Panc1 (cell line): ENCODE data around the gene CDRT15. TPM values are rescaled to one million over a fixed set of nuclear protein-coding genes. Genes with fewer than 3 reads are reported as not detected.
"Not testable (repeated sequence)": the region's sequence is repeated elsewhere in the genome, so short reads cannot be mapped to it uniquely, and the experiment has no call there.

Source experiments
- ATAC-seq: fragments of 200-7000 bp; cut with Tn5 transposase; 2 replicates; pipeline ENCODE4 v1.9.1; 2020; ENCODE audit warnings: mild to moderate bottlenecking, moderate library complexity
- BruUV-seq: library from RNA; stranded (reverse); fragments of 400-500 nt; replicated peaks from 2 replicates; lab custom pipeline; 2021; lab: Mats Ljungman, UMichigan
- CTCF ChIA-PET: fragments of 300-600 bp; sonication (Branson Sonifier 250); formaldehyde crosslinking; loops from one replicate; lab custom pipeline; 2022; ENCODE audit warnings: antibody characterized with exemption; lab: Charles Lee
- POLR2A ChIA-PET: fragments of 300-600 bp; sonication (Branson Sonifier 250); formaldehyde crosslinking; loops from one replicate; lab custom pipeline; 2022; ENCODE audit warnings: antibody characterized with exemption; lab: Charles Lee
- DNase-seq: peaks from one replicate; pipeline ENCODE4 v3.0.0-alpha.2; 2010; ENCODE audit warnings: low read depth, low spot score
- H3K27ac ChIP-seq: 2 replicates; pipeline ENCODE4 v1.5.1; 2011; ENCODE audit warnings: mild to moderate bottlenecking, low read length, inconsistent platforms
- H3K27me3 ChIP-seq: fragments of 200-500 bp; sonication (Bioruptor generic); 2 replicates; pipeline ENCODE4 v1.6.0; 2014; ENCODE audit warnings: low read length, inconsistent platforms; ENCODE audit not compliant: control insufficient read depth, insufficient read depth
- H3K36me3 ChIP-seq: fragments of 200-500 bp; sonication (Bioruptor generic); 2 replicates; pipeline ENCODE4 v1.5.1; 2014; ENCODE audit warnings: inconsistent platforms, mild to moderate bottlenecking, low read length, moderate library complexity; ENCODE audit not compliant: control insufficient read depth, insufficient read depth
- H3K4me1 ChIP-seq: 2 replicates; pipeline ENCODE4 v1.5.1; 2011; ENCODE audit warnings: inconsistent platforms, mild to moderate bottlenecking, low read length, moderate library complexity; ENCODE audit not compliant: control insufficient read depth, insufficient read depth
- H3K4me3 ChIP-seq, 2 experiments: 2 replicates each; pipeline ENCODE4 v1.5.1; 2011 to 2012; ENCODE audit warnings: low read depth in 2 of 2, low read length in 2 of 2, mild to moderate bottlenecking in 2 of 2, inconsistent platforms in 1 of 2, moderate library complexity in 1 of 2
- H3K9me3 ChIP-seq: fragments of 200-500 bp; sonication (Bioruptor generic); 2 replicates; pipeline ENCODE4 v1.5.1; 2014; ENCODE audit warnings: low read depth, mild to moderate bottlenecking, inconsistent platforms, low read length, moderate library complexity; ENCODE audit not compliant: control insufficient read depth, insufficient read depth
- CTCF ChIP-seq: fragments of 450-650 bp; IDR thresholded peaks from 2 replicates; pipeline ENCODE4 v1.5.1; 2017; ENCODE audit warnings: mild to moderate bottlenecking
- POLR2AphosphoS5 ChIP-seq: IDR thresholded peaks from 2 replicates; pipeline ENCODE4 v1.6.1; 2012; ENCODE audit warnings: mild to moderate bottlenecking, low read depth, low read length, moderate library complexity
- REST ChIP-seq, 2 experiments: IDR thresholded peaks; 2 replicates each; pipeline ENCODE4 v1.6.1; 2011 to 2012; ENCODE audit warnings: low read depth in 2 of 2, control low read depth in 1 of 2, low read length in 1 of 2, mild to moderate bottlenecking in 1 of 2, moderate library complexity in 1 of 2; ENCODE audit not compliant: insufficient read depth in 1 of 2
- SIN3A ChIP-seq: IDR thresholded peaks from 2 replicates; pipeline ENCODE4 v1.6.1; 2012; ENCODE audit warnings: low read depth, mild to moderate bottlenecking, low read length, moderate library complexity, borderline replicate concordance; ENCODE audit not compliant: insufficient read depth
- TCF7L2 ChIP-seq: IDR thresholded peaks from 2 replicates; pipeline ENCODE4 v1.6.1; 2011; ENCODE audit warnings: mild to moderate bottlenecking, low read depth, low read length, inconsistent platforms
- in situ Hi-C: cut with HindIII; loops from 2 replicates; pipeline ENCODE4 v1.10.0; 2016; ENCODE audit warnings: low sequenced_read_pairs, low pct_unique_long_range_greater_than_20kb
- intact Hi-C: fragments of 100-400 bp; cut with micrococcal nuclease; formaldehyde crosslinking; loops from one replicate; pipeline ENCODE4 v1.10.0; 2022; ENCODE audit not compliant: unreplicated experiment
- total RNA-seq: library from RNA; stranded (reverse); gene quantifications from one replicate; pipeline ENCODE4 v1.2.1, GENCODE V29; 2021; ENCODE audit not compliant: unreplicated experiment

Gene CDRT15
- total RNA-seq, 1 experiment from 2014 or later, result not detected

- ATAC-seq, result no peak
- BruUV-seq, result no TSS peak
- in situ Hi-C loops, result no loop called here
- Histone ChIP-seq H3K36me3 (no peaks in the 10 kb centered on the region), H3K4me1 (no peaks in the 10 kb centered on the region), H3K9me3 (no peaks in the 10 kb centered on the region), H3K27ac (no peak overlapping the region), H3K4me3 (no peak overlapping the region), H3K27me3 (no peaks in the 10 kb centered on the region)
- intact Hi-C loops, result no loop called here
- CTCF ChIA-PET, result no interaction called here
- no peak for DNase-seq
- POLR2A ChIA-PET, result no interaction called here
- TF ChIP-seq CTCF, result no peak
- TF ChIP-seq SIN3A, result no peak
- no peak for TF ChIP-seq REST (IDR thresholded peaks at IDR 0.05; ENCODE audit: insufficient read depth in 1 of 2, low read depth in 2 of 2, low read length in 1 of 2)
- TF ChIP-seq POLR2AphosphoS5, result no peak
- no peak for TF ChIP-seq TCF7L2
These were observed 39.6 kb downstream of the CDRT15 start for GRCh38 chr17:14197057-14197456.

GRCh38 chr17:14196377-14196997 lies 40.2 kb downstream of the CDRT15 start:
- POLR2A ChIA-PET, result no interaction called here
- CTCF ChIA-PET, result no interaction called here
- no peaks in the 10 kb centered on the region for H3K36me3 ChIP-seq
- no TSS peak for BruUV-seq
- TF ChIP-seq CTCF (peak; percentile 30; the same call in 1 of the 2 replicates), POLR2AphosphoS5 (no peak)
- H3K4me1 ChIP-seq, result no peaks in the 10 kb centered on the region
- no peaks in the 10 kb centered on the region for H3K9me3 ChIP-seq
- in situ Hi-C loops, result no loop called here
- DNase-seq (no peak), ATAC-seq (no peak)
- no peak overlapping the region for H3K27ac ChIP-seq
- no peaks in the 10 kb centered on the region for H3K27me3 ChIP-seq
- no peak overlapping the region for H3K4me3 ChIP-seq
- intact Hi-C loops, result no loop called here

DNA sequence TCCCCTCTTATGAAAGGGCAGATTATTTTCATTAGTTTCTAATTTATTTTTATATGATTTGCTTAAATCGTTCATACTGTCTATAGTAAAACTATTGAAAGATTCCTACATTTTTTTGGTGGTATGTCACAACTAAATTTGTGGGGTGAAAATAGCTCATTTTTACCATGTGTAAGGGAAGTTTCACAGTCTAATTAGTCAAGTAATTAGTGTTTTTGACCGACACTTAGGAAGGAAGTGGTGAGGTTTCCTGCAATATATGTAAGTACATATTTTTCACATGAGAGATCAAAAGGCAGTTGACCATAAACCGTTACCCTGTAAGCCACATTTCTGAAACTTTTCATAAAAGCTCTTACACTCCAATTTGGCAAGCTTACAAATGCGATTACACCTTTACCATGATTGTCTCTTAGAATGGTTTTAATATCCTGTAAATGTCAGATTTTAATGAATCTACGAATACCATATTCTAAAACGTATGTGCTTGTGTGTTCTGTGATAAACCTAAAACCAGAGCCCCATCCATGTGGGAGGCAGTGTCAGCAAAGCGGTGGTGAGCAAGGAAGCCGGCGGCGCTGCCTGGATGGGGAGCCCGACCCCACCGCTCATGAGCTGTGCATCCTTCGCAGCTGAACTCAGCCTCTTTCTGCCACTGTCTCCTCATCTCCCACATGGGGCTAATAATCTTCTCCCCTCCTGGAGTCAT lies 43.9 kb downstream of the CDRT15 start:
- POLR2A ChIA-PET, H3K4me3 ChIP-seq, H3K36me3 ChIP-seq, intact Hi-C loops, in situ Hi-C loops, DNase-seq, H3K27me3 ChIP-seq, H3K27ac ChIP-seq, ATAC-seq, BruUV-seq, H3K4me1 ChIP-seq, H3K9me3 ChIP-seq, CTCF ChIA-PET: not testable (repeated sequence)

DNA sequence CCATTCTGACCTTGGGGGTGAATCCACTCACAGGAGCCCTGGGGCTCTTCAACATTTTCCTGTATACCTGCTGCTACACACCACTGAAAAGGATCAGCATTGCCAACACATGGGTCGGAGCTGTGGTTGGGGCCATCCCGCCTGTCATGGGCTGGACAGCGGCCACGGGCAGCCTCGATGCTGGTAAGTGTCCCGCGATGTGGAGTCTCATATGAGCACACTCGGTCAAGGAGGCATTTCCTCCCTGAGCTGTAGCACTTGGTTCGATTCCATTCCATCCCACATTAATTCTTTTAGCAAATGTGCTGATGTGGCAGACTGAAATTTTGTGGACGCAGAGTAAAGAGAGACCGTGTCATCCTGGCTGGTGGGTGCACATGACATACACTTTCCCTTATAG lies 44.6 kb downstream of the CDRT15 start:
- ATAC-seq, CTCF ChIA-PET, in situ Hi-C loops, intact Hi-C loops, H3K27ac ChIP-seq, DNase-seq, POLR2A ChIA-PET, H3K36me3 ChIP-seq, BruUV-seq, H3K4me3 ChIP-seq, H3K9me3 ChIP-seq, H3K27me3 ChIP-seq, H3K4me1 ChIP-seq: not testable (repeated sequence)
